Endometrial microvascular endothelial cells (primary cell): ENCODE results near the gene PCAT6. TPM values are rescaled to one million over a fixed set of nuclear protein-coding genes. Genes with fewer than 3 reads are reported as not detected.
"Not testable (repeated sequence)": the region's sequence is repeated elsewhere in the genome, so short reads cannot be mapped to it uniquely, and the experiment has no call there.

Source experiments
- in situ Hi-C: cut with HindIII; loops from 2 replicates; pipeline ENCODE4 v1.10.0; 2017; ENCODE audit warnings: low sequenced_read_pairs, low pct_unique_long_range_greater_than_20kb; ENCODE audit errors: inconsistent ontology term
- total RNA-seq: library from RNA; depleted of rRNA; stranded (reverse); fragments of >200 nt; gene quantifications from one replicate; pipeline ENCODE4 v1.2.3, GENCODE V29; 2015; ENCODE audit errors: inconsistent ontology term

PCAT6 gene
- not detected for total RNA-seq

- in situ Hi-C loops = no loop called here
Observed at GRCh38 chr1:202810615-202811295, at the start of gene PCAT6. Gene PCAT6 (plus strand): TSS chr1:202810954.

- in situ Hi-C loops = no loop called here
Observed at GRCh38 chr1:202762019-202762418, 48.7 kb upstream of the PCAT6 start.

GRCh38 chr1:202765721-202766120, 45.0 kb upstream of the PCAT6 start:
- in situ Hi-C loops = no loop called here

- in situ Hi-C loops = no loop called here
Observed at GRCh38 chr1:202770135-202770534, 40.6 kb upstream of the PCAT6 start.

- in situ Hi-C loops = no loop called here
Observed at GRCh38 chr1:202781180-202781579, 29.6 kb upstream of the PCAT6 start.

- in situ Hi-C loops = no loop called here
Observed at GRCh38 chr1:202786804-202787203, 23.9 kb upstream of the PCAT6 start.

GRCh38 chr1:202788800-202789199, 22.0 kb upstream of the PCAT6 start:
- in situ Hi-C loops = no loop called here

GRCh38 chr1:202791077-202791747, 19.5 kb upstream of the PCAT6 start:
- in situ Hi-C loops = no loop called here

- in situ Hi-C loops = no loop called here
Observed at GRCh38 chr1:202794051-202794740, 16.6 kb upstream of the PCAT6 start.

- in situ Hi-C loops = not testable (repeated sequence)
Observed at GRCh38 chr1:202794931-202795330, 15.8 kb upstream of the PCAT6 start.

- in situ Hi-C loops = no loop called here
Observed at GRCh38 chr1:202796670-202797069, 14.1 kb upstream of the PCAT6 start.

- in situ Hi-C loops = no loop called here
Observed at GRCh38 chr1:202798260-202798659, 12.5 kb upstream of the PCAT6 start.

GRCh38 chr1:202798792-202799331, 11.9 kb upstream of the PCAT6 start:
- in situ Hi-C loops = no loop called here

- in situ Hi-C loops = no loop called here
Observed at GRCh38 chr1:202800742-202801141, 10.0 kb upstream of the PCAT6 start.

- in situ Hi-C loops = no loop called here
Observed at GRCh38 chr1:202801175-202801574, 9.6 kb upstream of the PCAT6 start.

GRCh38 chr1:202802034-202802433, 8.7 kb upstream of the PCAT6 start:
- in situ Hi-C loops = no loop called here

- in situ Hi-C loops = no loop called here
Observed at GRCh38 chr1:202802998-202803932, 7.5 kb upstream of the PCAT6 start.

- in situ Hi-C loops = no loop called here
Observed at GRCh38 chr1:202804126-202804525, 6.6 kb upstream of the PCAT6 start.
